ENCODE measurements around the gene GRK4.
"Not testable (repeated sequence)": the region's sequence is repeated elsewhere in the genome, so short reads cannot be mapped to it uniquely, and the experiment has no call there.

The GRK4 gene

GRCh38 chr4:3041192-3042142 is 78.1 kb downstream of the GRK4 start:
- peak; percentile 50 for DNase-seq (ENCODE audit: low spot score)

DNA sequence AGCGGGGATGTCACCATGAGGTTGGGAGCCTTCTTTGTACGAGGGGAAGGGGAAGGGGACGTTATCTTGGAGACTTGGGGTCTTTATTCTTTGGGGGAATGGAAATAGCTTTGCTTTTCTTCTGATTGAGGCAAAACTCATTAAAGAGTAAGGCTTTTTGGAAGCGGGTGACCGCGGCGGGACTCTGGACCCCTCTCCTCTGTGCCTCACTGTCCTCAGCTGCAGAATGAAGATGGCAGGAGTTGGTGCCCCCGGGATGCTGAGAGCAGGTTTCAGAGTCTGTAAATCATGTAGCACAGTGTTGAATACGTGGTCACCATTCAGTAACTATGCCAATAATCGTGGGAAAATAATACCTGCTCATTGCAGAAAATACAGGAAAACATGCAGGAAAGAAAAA is 78.9 kb downstream of the GRK4 start:
- no peak for DNase-seq (ENCODE audit: low spot score)

GRCh38 chr4:3043282-3044020 is 80.1 kb downstream of the GRK4 start:
- DNase-seq (ENCODE audit: low spot score): no peak

- DNase-seq (ENCODE audit: low spot score): no peak
Measured at GRCh38 chr4:3044870-3045819, 81.8 kb downstream of the GRK4 start.

GRCh38 chr4:3046162-3046561 is 82.8 kb downstream of the GRK4 start:
- DNase-seq (ENCODE audit: low spot score): no peak

GRCh38 chr4:3046623-3047022 is 83.3 kb downstream of the GRK4 start:
- DNase-seq (ENCODE audit: low spot score): no peak

GRCh38 chr4:3047464-3048286 is 84.3 kb downstream of the GRK4 start:
- DNase-seq (ENCODE audit: low spot score): peak; percentile 45

DNA sequence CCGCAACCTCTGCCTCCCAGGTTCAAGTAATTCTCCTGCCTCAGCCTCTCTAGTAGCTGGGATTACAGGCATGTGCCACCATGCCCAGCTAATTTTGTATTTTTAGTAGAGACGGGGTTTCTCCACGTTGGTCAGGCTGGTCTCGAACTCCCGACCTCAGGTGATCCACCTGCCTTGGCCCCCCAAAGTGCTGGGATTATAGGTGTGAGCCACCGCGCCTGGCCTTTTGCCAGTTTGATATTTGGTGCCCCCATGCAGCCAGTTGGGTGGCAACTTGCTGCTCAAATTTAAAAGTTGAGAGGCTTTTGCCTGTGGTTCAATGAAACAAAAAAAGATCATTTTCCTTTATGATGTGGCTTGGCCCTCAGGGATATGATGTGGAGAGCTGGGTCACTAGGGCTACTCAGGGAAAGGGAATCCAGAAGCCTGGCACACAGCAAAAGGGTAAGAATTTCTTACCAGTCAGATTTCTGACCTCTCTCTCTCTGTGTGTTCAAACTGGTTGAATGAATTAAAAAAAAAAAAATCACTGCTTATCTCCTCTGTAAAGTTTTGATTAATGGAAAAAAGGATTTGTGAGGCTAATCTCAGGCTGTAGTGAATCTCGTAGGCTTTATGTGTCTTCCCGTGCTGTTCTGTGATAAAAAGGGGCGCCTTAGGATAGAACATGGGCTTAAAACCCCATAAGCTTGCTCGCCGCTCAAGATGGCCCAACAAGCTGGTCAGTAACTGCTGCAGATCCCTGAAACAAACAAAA is 87.9 kb downstream of the GRK4 start:
- not testable (repeated sequence) for DNase-seq (ENCODE audit: low spot score)

- no peak for DNase-seq (ENCODE audit: low spot score)
Measured at GRCh38 chr4:3054169-3054759, 90.9 kb downstream of the GRK4 start.

- DNase-seq (ENCODE audit: low spot score): no peak
Measured at GRCh38 chr4:3059943-3060342, 96.6 kb downstream of the GRK4 start.

- no peak for DNase-seq (ENCODE audit: low spot score)
Measured at GRCh38 chr4:3060946-3061345, 97.6 kb downstream of the GRK4 start.

DNA sequence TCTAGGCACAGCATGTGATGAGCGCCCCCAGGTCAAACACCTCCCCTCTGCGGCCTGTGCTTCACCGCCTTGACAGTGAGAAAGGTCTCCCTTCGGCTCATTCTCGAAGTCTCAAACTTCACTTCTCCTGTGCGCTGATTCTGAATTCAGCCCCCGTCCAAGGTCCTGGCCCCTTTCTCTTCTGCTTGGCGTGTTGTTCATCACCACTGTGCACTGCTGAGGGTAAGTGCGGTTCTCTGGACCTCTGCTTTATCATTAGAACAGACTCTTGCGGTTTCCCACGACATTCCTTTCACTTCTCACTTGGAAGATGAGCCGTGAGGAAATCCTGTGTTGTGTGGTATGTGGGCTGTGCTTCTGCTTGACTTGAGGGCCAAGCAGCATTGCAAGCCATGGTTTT is 99.1 kb downstream of the GRK4 start:
- DNase-seq (ENCODE audit: low spot score): no peak

DNA sequence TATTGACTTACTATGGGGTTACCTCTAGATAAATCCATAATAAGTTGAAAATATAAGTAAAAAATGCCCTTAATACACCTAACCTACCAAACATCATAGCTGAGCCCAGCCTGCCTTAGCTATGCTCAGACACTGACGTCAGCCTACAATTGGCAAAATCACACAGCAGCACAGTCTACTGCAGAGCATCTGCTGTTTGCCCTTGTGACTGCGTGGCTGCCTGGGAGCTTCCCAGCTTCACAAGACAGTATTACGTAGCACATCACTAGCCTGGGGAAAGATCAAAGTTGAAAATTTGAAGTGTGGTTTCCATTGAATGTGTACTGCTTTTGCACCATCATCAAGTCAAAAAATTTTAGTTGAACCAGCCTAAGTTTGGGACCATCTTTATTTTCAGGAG is 102.2 kb downstream of the GRK4 start:
- no peak for DNase-seq (ENCODE audit: low spot score)

DNA sequence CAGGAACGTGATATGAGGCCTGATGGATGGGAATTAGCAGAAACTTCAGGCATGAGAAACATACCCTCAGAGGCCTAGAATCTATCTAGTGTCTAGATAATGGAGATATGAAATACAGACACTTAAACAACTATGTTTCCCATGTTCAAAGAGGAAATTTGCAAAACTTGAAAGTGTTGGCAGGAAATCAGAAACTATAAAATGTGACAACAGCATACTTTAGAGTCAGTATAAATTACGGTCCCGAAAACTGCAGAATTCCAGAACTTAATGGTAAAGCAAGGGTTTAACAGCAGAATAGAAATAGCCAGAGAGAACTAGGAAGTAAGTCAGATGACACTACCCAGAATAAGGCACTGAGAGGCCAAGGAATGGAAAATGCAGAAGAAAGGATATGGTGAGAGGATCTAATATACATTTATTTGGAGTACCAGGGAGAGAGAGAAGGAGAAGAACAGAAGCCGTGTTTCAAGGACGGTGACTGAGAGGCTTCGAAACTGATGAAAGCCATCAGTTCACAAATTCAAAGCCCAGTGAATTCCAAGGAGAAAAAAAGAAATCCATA is 103.5 kb downstream of the GRK4 start:
- DNase-seq (ENCODE audit: low spot score): no peak

DNA sequence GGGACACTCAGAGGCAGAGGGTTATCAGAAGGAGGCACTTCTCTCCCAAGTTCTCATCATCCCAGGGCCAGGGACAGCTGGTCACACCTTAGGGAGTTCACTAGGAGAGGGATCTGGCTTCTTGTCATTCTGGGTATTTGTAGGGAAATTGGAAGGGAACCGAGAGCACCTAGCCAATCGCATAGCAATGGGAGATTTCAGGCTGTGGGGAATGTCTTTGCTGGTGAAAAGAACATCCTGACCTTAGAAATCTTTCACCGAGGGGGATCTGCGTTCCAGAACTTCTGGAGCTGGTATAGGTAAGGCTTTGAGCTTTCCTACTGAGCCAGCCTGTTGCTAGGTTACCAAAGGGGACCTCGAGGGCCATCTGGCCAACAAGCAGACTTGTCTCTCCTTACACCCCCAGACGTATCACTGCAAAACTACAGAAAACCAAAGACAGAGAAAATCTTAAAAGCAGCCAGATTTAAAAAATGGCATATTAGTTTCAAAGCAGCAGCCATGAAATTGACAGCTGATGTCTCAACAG is 104.2 kb downstream of the GRK4 start:
- no peak for DNase-seq (ENCODE audit: low spot score)

DNA sequence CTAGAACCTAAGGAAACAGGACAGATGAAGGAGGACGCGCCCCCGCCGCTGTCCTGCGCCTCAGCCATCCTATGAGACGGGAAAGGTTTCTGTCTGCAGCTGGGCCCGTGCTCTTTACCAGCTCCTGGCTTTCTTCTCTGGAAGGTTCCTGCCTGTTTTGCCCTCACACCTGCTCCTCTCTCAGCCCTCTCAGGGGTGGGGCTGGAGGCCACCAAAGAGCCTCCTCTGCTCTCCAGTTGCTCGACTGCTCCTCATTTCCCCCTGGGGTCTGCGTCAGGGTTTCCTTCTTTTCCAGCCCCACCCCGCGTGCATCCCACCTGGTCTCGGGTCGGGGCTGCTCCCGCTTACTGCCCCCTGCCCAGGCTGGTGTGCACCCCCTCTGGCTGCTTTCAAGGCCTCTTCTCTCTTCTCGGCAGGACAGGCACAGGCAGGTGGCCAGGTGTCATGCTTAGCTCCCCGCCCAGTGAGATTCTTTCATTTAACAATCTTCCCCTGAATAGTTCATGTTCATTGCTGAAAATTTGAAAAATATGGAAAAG is 106.4 kb downstream of the GRK4 start:
- DNase-seq (ENCODE audit: low spot score): no peak

DNA sequence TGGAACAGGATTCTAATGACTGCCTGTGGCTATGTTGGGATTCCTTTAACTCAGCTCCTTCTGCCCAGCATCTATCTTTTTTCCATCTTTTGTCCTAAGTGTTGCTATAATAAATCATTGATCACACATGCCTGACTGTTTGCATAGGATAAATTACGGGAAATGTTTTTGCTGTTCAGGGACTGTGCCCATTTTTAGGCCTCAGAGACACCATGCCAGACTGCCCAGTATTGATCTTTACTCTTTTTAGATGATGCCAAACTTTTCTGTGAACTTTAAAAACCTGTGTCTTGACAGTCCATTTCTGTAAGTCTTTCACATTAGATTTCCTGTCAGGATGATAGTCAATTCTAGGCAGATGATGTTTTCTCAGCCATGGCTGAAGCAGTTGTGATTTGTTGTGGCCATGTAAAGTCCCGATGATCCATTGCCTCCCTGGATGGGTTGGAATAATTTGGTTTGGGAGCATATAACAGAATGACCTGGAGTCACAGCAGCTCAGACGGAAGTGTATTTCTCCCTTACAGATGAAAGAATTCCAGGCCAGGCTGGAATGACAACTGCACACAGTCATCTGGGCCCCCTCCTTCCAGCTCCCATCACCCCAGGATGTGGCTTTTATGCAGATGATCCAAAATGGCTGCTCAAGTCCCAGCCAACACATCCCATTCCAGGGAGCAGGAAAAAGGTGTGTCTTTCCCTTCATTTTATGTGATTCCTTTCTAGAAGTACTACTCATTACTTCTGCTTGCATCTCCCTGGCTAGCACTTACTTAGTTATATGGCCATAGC is 107.5 kb downstream of the GRK4 start:
- peak; percentile 10 for DNase-seq (ENCODE audit: low spot score)

GRCh38 chr4:3071811-3072210 is 108.4 kb downstream of the GRK4 start:
- no peak for DNase-seq (ENCODE audit: low spot score)

Measured in kidney capillary endothelial cell (primary cell).